Peyer's patch (tissue), 4 donors: Measurements from ENCODE around the gene TMCC3.

Source experiments
- POLR2A ChIP-seq, 2 donors: fragments of 450-650 bp; IDR thresholded peaks; one replicate each; pipeline ENCODE4 v1.5.1; 2017; ENCODE audit warnings: antibody characterized with exemption in 2 of 2, mild to moderate bottlenecking in 2 of 2, moderate library complexity in 2 of 2
- TF ChIP-seq, protein P1 (sequence below), 6 experiments: fragments of 450-650 bp in 4 of 6; fragments of 200-600 bp in 2 of 6; sonication (generic) in 1 of 6; IDR thresholded peaks; one replicate each; pipeline ENCODE4 v1.5.1; 2017 to 2019; ENCODE audit warnings: antibody characterized with exemption in 6 of 6, mild to moderate bottlenecking in 3 of 6, moderate library complexity in 1 of 6

GRCh38 chr12:94640134-94640928 is 10.0 kb downstream of the TMCC3 start:
- TF ChIP-seq, protein P1, sequence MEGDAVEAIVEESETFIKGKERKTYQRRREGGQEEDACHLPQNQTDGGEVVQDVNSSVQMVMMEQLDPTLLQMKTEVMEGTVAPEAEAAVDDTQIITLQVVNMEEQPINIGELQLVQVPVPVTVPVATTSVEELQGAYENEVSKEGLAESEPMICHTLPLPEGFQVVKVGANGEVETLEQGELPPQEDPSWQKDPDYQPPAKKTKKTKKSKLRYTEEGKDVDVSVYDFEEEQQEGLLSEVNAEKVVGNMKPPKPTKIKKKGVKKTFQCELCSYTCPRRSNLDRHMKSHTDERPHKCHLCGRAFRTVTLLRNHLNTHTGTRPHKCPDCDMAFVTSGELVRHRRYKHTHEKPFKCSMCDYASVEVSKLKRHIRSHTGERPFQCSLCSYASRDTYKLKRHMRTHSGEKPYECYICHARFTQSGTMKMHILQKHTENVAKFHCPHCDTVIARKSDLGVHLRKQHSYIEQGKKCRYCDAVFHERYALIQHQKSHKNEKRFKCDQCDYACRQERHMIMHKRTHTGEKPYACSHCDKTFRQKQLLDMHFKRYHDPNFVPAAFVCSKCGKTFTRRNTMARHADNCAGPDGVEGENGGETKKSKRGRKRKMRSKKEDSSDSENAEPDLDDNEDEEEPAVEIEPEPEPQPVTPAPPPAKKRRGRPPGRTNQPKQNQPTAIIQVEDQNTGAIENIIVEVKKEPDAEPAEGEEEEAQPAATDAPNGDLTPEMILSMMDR (IDR thresholded peaks at IDR 0.05) = no peak
- no peak for TF ChIP-seq POLR2A (IDR thresholded peaks at IDR 0.05)
